Gastroesophageal sphincter (tissue), 3 donors: ENCODE results near the gene TMCC3.

Experiments
- EP300 ChIP-seq: sonication (generic); formaldehyde crosslinking; IDR thresholded peaks from one replicate; pipeline ENCODE4 v1.6.1; 2017; ENCODE audit warnings: antibody characterized with exemption, mild to moderate bottlenecking
- POLR2A ChIP-seq, 2 donors: fragments of 450-650 bp; IDR thresholded peaks; one replicate each; pipeline ENCODE4 v1.6.1; 2017; ENCODE audit warnings: antibody characterized with exemption in 2 of 2, mild to moderate bottlenecking in 2 of 2, moderate library complexity in 1 of 2
- POLR2AphosphoS5 ChIP-seq: sonication (generic); formaldehyde crosslinking; IDR thresholded peaks from one replicate; pipeline ENCODE4 v1.6.1; 2017; ENCODE audit warnings: antibody characterized with exemption
- TF ChIP-seq, protein P1 (sequence below), 4 experiments: fragments of 200-600 bp in 2 of 4; fragments of 450-650 bp in 2 of 4; sonication (generic) in 1 of 4; IDR thresholded peaks; one replicate each; pipeline ENCODE4 v1.5.1; 2017 to 2019; ENCODE audit warnings: antibody characterized with exemption in 4 of 4, mild to moderate bottlenecking in 2 of 4, moderate library complexity in 2 of 4

DNA sequence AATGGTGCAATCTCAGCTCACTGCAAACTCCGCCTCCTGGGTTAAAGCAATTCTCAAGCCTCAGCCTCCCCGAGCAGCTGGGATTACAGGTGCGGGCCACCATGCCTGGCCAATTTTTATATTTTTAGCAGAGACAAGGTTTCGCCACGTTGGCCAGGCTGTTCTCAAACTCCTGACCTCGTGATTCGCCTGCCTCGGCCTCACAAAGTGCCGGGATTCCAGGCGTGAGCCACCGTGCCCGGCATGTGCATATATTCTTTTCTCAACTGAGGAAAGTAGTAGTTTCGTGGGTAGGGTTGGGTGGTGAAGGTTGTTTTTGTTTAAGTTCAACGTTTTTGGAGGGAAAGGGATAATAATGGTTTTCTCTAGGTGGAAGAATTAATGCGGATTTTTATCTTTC is 96.5 kb downstream of the TMCC3 start:
- TF ChIP-seq, protein P1, sequence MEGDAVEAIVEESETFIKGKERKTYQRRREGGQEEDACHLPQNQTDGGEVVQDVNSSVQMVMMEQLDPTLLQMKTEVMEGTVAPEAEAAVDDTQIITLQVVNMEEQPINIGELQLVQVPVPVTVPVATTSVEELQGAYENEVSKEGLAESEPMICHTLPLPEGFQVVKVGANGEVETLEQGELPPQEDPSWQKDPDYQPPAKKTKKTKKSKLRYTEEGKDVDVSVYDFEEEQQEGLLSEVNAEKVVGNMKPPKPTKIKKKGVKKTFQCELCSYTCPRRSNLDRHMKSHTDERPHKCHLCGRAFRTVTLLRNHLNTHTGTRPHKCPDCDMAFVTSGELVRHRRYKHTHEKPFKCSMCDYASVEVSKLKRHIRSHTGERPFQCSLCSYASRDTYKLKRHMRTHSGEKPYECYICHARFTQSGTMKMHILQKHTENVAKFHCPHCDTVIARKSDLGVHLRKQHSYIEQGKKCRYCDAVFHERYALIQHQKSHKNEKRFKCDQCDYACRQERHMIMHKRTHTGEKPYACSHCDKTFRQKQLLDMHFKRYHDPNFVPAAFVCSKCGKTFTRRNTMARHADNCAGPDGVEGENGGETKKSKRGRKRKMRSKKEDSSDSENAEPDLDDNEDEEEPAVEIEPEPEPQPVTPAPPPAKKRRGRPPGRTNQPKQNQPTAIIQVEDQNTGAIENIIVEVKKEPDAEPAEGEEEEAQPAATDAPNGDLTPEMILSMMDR (IDR thresholded peaks at IDR 0.05): no peak
- no peak for TF ChIP-seq POLR2A (IDR thresholded peaks at IDR 0.05)
- TF ChIP-seq POLR2AphosphoS5: no peak
- no peak for TF ChIP-seq EP300
